Osteoblast (primary cell): ENCODE measurements around the gene LRP5. TPM values are rescaled to one million over a fixed set of nuclear protein-coding genes. Genes with fewer than 3 reads are reported as not detected.
A peak's percentile ranks its signal among the peaks of the same experiment; 100 is the strongest.

Experiments used
- DNase-seq: peaks from one replicate; pipeline ENCODE4 v3.0.0; 2011; ENCODE audit warnings: low spot score, mixed read lengths; ENCODE audit not compliant: insufficient read length; ENCODE audit errors: missing footprints
- H2AFZ ChIP-seq: 2 replicates; pipeline ENCODE4 v1.6.0; 2011; ENCODE audit warnings: mild to moderate bottlenecking, low read length
- H3K27ac ChIP-seq: 2 replicates; pipeline ENCODE4 v1.5.1; 2011; ENCODE audit warnings: mild to moderate bottlenecking, low read depth, low read length, moderate library complexity
- H3K27me3 ChIP-seq: 2 replicates; pipeline ENCODE4 v1.6.0; 2012; ENCODE audit warnings: mild to moderate bottlenecking, control low read depth, inconsistent platforms, low read length, moderate library complexity; ENCODE audit not compliant: insufficient read depth
- H3K36me3 ChIP-seq: 2 replicates; pipeline ENCODE4 v1.5.1; 2011; ENCODE audit warnings: mild to moderate bottlenecking, low read length, control low read depth, moderate library complexity; ENCODE audit not compliant: insufficient read depth
- H3K4me1 ChIP-seq: 2 replicates; pipeline ENCODE4 v1.5.1; 2011; ENCODE audit warnings: mild to moderate bottlenecking, low read length, control low read depth, moderate library complexity; ENCODE audit not compliant: insufficient read depth
- H3K4me2 ChIP-seq: 2 replicates; pipeline ENCODE4 v1.6.0; 2011; ENCODE audit warnings: mild to moderate bottlenecking, low read length; ENCODE audit not compliant: insufficient read depth
- H3K4me3 ChIP-seq: fragments of 200-600 bp; sonication (generic); 3 replicates; pipeline ENCODE4 v1.5.1; 2012; ENCODE audit warnings: mild to moderate bottlenecking, low read length, inconsistent platforms; ENCODE audit not compliant: insufficient read depth
- H3K79me2 ChIP-seq: 2 replicates; pipeline ENCODE4 v1.6.0; 2012; ENCODE audit warnings: mild to moderate bottlenecking, low read length, control low read depth, inconsistent platforms; ENCODE audit not compliant: insufficient read depth
- H3K9me3 ChIP-seq: 2 replicates; pipeline ENCODE4 v1.5.1; 2011; ENCODE audit warnings: low read depth, low read length, control low read depth
- H4K20me1 ChIP-seq: 2 replicates; pipeline ENCODE4 v1.6.0; 2012; ENCODE audit warnings: mild to moderate bottlenecking, low read length, control low read depth; ENCODE audit not compliant: insufficient read depth
- total RNA-seq: library from RNA; depleted of rRNA; stranded (reverse); fragments of >200 nt; gene quantifications from 2 replicates; pipeline ENCODE4 v1.2.3, GENCODE V29; 2012
- TF ChIP-seq, protein P1 (sequence below): IDR thresholded peaks from 2 replicates; pipeline ENCODE4 v1.5.1; 2011; ENCODE audit warnings: mild to moderate bottlenecking, low read depth, low read length, moderate library complexity; ENCODE audit errors: extremely low read depth

LRP5 gene
- total RNA-seq, 1 donor, result 16.3 TPM

DNA sequence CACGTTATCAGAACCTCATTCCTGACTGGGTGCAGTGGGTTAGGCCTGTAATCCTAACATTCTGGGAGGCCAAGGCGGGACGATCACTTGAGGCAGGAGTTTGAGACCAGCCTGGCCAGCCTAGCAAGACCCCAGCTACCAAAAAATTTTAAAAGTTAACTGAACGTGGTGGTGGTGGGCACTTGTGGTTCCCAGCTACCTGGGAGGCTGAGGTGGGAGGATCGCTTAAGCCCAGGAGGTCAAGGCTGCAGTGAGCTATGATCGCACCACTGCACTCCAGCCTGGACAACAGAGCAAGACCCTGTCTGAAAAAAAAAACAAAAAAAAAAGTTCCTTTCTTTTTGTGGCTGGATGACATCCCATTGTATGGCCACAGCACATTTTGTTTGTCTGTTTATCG is 80.4 kb downstream of the LRP5 start:
- no peaks in the 10 kb centered on the region for H3K79me2 ChIP-seq
- H3K4me3 ChIP-seq, result no peak overlapping the region
- H3K36me3 ChIP-seq, result peaks cover 6% of the 10 kb centered on the region
- no peak overlapping the region for H2AFZ ChIP-seq
- no peak for DNase-seq
- H3K27me3 ChIP-seq, result no peaks in the 10 kb centered on the region
- H3K9me3 ChIP-seq, result no peaks in the 10 kb centered on the region
- H4K20me1 ChIP-seq, result peaks cover 8% of the 10 kb centered on the region
- TF ChIP-seq, protein P1, sequence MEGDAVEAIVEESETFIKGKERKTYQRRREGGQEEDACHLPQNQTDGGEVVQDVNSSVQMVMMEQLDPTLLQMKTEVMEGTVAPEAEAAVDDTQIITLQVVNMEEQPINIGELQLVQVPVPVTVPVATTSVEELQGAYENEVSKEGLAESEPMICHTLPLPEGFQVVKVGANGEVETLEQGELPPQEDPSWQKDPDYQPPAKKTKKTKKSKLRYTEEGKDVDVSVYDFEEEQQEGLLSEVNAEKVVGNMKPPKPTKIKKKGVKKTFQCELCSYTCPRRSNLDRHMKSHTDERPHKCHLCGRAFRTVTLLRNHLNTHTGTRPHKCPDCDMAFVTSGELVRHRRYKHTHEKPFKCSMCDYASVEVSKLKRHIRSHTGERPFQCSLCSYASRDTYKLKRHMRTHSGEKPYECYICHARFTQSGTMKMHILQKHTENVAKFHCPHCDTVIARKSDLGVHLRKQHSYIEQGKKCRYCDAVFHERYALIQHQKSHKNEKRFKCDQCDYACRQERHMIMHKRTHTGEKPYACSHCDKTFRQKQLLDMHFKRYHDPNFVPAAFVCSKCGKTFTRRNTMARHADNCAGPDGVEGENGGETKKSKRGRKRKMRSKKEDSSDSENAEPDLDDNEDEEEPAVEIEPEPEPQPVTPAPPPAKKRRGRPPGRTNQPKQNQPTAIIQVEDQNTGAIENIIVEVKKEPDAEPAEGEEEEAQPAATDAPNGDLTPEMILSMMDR, result no peak
- no peaks in the 10 kb centered on the region for H3K4me1 ChIP-seq
- H3K4me2 ChIP-seq, result no peak overlapping the region
- H3K27ac ChIP-seq, result no peak overlapping the region

DNA sequence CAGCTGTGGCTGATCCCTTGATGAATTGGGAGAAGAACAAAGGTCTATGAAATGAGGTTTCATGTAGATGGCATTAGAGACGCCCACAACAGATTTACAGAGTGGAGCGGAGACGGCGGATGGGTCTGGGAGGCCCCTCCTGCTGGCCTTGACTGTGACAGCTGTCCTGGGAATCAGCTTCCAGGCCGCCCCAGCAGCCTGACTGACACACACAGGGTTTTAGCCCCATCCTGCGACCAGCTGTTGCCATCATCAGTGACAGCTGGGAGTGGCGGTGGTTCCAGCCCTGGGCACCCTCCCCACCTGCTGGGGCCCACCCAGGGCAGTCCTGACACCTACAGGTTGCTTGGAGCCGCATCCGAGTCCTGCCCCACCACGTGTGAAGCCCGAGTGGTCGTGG is 84.1 kb downstream of the LRP5 start:
- no peak overlapping the region for H3K27ac ChIP-seq
- H4K20me1 ChIP-seq, result peaks cover 8% of the 10 kb centered on the region
- no peak overlapping the region for H3K4me2 ChIP-seq
- TF ChIP-seq, protein P1, result no peak
- H3K79me2 ChIP-seq, result no peaks in the 10 kb centered on the region
- no peaks in the 10 kb centered on the region for H3K36me3 ChIP-seq
- no peaks in the 10 kb centered on the region for H3K27me3 ChIP-seq
- H3K4me1 ChIP-seq, result no peaks in the 10 kb centered on the region
- H3K9me3 ChIP-seq, result no peaks in the 10 kb centered on the region
- peak; percentile 63 for DNase-seq
- H2AFZ ChIP-seq, result no peak overlapping the region
- no peak overlapping the region for H3K4me3 ChIP-seq

DNA sequence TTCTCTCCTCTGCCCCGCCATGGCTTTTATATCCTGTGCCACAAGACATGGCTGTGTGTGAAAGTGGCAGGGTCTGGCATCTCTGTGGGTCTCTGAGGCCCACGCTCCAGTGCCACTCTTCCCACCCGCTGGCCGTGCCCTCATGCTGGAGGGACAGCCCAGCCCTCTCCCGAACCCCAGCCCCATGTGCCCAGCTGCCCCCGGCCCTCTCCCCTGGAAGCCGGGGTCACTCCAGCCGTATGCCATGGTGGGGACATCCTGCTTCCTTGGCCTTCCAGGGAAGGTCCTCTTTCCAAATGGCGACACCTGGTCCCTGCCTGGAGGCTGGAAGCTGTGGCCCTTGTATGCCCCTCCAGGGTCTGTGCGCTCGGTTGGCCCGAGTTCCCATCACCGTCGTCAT is 84.9 kb downstream of the LRP5 start:
- Histone ChIP-seq H3K79me2 (no peaks in the 10 kb centered on the region), H3K27ac (no peak overlapping the region), H3K36me3 (no peaks in the 10 kb centered on the region), H3K27me3 (no peaks in the 10 kb centered on the region), H3K4me2 (no peak overlapping the region), H3K4me3 (no peak overlapping the region), H3K9me3 (no peaks in the 10 kb centered on the region), H3K4me1 (no peaks in the 10 kb centered on the region), H2AFZ (no peak overlapping the region), H4K20me1 (peaks cover 8% of the 10 kb centered on the region)
- TF ChIP-seq, protein P1, result no peak
- DNase-seq, result peak; percentile 61

DNA sequence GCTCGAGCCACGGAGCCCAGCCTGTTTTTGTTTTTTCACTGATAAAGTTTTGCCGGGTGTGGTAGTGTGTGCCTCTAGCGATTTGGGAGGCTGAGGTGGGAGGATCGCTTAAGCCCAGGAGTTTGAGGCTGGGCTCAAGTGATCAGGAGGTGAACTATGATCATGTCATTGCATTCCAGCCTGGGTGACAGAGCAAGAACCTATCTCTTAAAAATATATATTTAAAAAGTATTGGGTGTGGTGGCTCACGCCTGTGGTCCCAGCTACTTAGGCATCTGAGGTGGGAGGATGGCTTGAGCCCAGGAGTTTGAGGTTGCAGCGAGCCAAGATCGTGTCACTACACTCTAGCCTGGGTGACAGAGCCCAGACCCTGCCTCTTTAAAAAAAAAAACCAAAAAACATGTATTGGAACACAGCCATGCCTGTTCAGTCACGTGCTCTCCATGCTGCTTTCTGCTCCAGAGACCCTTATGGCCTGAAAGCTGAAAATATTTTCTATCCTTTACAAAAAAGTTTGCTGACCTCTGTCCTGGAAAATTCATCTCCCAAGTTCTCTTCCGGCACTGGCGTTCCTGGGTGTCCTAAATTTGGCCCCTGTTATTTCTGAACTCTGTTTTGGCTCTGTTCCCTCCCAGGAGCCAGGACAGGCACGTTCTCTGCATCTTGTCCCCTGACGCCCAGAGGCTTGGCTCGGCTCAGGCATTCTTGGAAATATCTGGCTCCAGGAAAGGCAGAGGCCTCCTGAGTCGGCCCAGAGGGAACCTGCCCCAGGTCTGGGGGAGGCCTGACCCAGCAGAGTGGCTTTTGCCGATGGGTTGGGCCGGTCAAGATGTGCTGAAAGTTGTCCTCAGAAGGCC is 86.8 kb downstream of the LRP5 start:
- Histone ChIP-seq H3K27ac (no peak overlapping the region), H3K4me3 (no peak overlapping the region), H2AFZ (no peak overlapping the region), H3K4me1 (no peaks in the 10 kb centered on the region), H3K79me2 (no peaks in the 10 kb centered on the region), H3K27me3 (no peaks in the 10 kb centered on the region), H3K4me2 (no peak overlapping the region), H4K20me1 (peaks cover 8% of the 10 kb centered on the region), H3K36me3 (peaks cover 5% of the 10 kb centered on the region), H3K9me3 (no peaks in the 10 kb centered on the region)
- DNase-seq, result peak; percentile 67
- TF ChIP-seq, protein P1, result no peak
